Endothelial cell of umbilical vein (primary cell): ENCODE data around the gene PLEKHG3.

Experiments used
- EZH2 ChIP-seq: IDR thresholded peaks from 2 replicates; pipeline ENCODE4 v1.6.1; 2012; ENCODE audit warnings: borderline replicate concordance, low read depth, mild to moderate bottlenecking, moderate library complexity, low read length, inconsistent platforms; ENCODE audit not compliant: severe bottlenecking
- FOS ChIP-seq: IDR thresholded peaks from 2 replicates; pipeline ENCODE4 v1.6.1; 2011; ENCODE audit warnings: mild to moderate bottlenecking, low read length, moderate library complexity, borderline replicate concordance; ENCODE audit not compliant: insufficient read depth
- GATA2 ChIP-seq: IDR thresholded peaks from 2 replicates; pipeline ENCODE4 v1.7.0; 2011; ENCODE audit warnings: low read depth, mild to moderate bottlenecking, moderate library complexity, mixed read lengths, low read length; ENCODE audit not compliant: insufficient read length, insufficient read depth
- JUN ChIP-seq: IDR thresholded peaks from 2 replicates; pipeline ENCODE4 v1.6.1; 2011; ENCODE audit warnings: borderline replicate concordance, low read depth; ENCODE audit not compliant: insufficient read length, insufficient read depth
- MYC ChIP-seq: IDR thresholded peaks from one replicate; pipeline ENCODE4 v1.6.1; 2011; ENCODE audit warnings: mild to moderate bottlenecking, low read depth, low read length
- POLR2A ChIP-seq: IDR thresholded peaks from 2 replicates; pipeline ENCODE4 v1.6.1; 2012; ENCODE audit warnings: low read depth, mild to moderate bottlenecking, control low read depth, low read length
- POLR2AphosphoS5 ChIP-seq: IDR thresholded peaks from 2 replicates; pipeline ENCODE4 v1.6.1; 2012; ENCODE audit warnings: low read depth, mild to moderate bottlenecking, control low read depth, low read length, moderate library complexity; ENCODE audit not compliant: insufficient read depth
- TF ChIP-seq, protein P1 (sequence below), 2 donors: IDR thresholded peaks; 1 replicate in 1 of 2; 2 replicates in 1 of 2; pipeline ENCODE4 v1.5.1; 2011; ENCODE audit warnings: low read length in 2 of 2, mild to moderate bottlenecking in 2 of 2, moderate library complexity in 2 of 2, control low read depth in 1 of 2, inconsistent platforms in 1 of 2, low read depth in 1 of 2; ENCODE audit not compliant: insufficient read depth in 1 of 2; ENCODE audit errors: extremely low read depth in 1 of 2
- TF ChIP-seq, protein P2 (sequence below): IDR thresholded peaks from 2 replicates; pipeline ENCODE4 v1.6.1; 2011; ENCODE audit not compliant: insufficient read depth, insufficient read length

DNA sequence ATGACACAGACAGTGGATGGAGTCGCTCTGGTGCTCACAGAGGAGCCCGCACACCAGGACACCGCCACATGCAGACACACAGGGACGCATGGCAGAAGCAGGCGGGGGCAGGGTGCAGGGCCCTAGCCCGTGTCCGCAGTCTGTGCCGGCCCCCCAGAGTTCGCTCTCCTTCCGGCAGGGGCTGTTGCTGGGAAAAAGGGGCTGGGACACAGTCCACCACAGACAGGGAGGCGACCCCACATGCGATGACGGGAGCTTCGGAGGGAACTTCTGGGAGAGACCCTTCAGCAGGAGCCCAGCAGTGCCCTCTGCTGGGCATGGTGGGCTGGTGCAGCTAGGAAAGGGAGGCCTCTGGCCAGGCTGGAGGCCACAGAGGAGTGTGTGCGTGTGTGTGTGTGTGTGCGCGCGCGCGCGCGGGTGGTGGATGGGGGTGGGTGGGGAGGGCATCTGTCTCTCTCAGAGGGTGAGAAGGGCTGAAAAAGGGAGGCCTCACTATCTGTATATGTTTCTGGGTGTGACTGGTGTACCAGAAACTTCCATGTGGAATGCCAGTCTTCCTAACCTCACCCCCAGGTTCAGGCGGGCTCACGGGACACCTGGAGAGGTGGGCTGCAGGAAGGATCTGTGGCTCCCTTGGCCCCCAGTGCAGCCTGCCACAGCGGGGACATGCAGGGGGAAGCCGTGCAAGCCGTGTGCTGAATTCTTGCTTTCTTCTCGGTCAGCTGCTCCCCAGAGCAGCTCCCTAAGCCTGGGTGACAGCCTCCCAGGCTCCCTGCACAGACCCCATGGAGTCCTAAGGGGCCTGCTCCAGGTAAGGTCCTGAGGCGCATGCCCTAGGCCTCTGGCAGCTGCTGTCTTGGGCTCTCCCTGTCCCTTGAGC is 60.7 kb downstream of the PLEKHG3 start:
- TF ChIP-seq POLR2A, result no peak
- no peak for TF ChIP-seq MYC
- TF ChIP-seq, protein P1, sequence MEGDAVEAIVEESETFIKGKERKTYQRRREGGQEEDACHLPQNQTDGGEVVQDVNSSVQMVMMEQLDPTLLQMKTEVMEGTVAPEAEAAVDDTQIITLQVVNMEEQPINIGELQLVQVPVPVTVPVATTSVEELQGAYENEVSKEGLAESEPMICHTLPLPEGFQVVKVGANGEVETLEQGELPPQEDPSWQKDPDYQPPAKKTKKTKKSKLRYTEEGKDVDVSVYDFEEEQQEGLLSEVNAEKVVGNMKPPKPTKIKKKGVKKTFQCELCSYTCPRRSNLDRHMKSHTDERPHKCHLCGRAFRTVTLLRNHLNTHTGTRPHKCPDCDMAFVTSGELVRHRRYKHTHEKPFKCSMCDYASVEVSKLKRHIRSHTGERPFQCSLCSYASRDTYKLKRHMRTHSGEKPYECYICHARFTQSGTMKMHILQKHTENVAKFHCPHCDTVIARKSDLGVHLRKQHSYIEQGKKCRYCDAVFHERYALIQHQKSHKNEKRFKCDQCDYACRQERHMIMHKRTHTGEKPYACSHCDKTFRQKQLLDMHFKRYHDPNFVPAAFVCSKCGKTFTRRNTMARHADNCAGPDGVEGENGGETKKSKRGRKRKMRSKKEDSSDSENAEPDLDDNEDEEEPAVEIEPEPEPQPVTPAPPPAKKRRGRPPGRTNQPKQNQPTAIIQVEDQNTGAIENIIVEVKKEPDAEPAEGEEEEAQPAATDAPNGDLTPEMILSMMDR (IDR thresholded peaks at IDR 0.05; ENCODE audit: extremely low read depth in 1 of 2, insufficient read depth in 1 of 2, low read depth in 1 of 2, low read length in 2 of 2), result peak; percentile 80 to 97
- TF ChIP-seq JUN, result no peak
- no peak for TF ChIP-seq FOS
- no peak for TF ChIP-seq GATA2
- TF ChIP-seq EZH2, result no peak
- no peak for TF ChIP-seq POLR2AphosphoS5
- TF ChIP-seq, protein P2, sequence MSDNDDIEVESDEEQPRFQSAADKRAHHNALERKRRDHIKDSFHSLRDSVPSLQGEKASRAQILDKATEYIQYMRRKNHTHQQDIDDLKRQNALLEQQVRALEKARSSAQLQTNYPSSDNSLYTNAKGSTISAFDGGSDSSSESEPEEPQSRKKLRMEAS, result no peak
